HepG2 (cell line): ENCODE data around the gene FOXL3. TPM values are rescaled to one million over a fixed set of nuclear protein-coding genes. Genes with fewer than 3 reads are reported as not detected.

Experiments used
- AHDC1 ChIP-seq: sonication (generic); formaldehyde crosslinking; IDR thresholded peaks from 2 replicates; pipeline ENCODE4 v1.5.1; 2020; ENCODE audit warnings: mild to moderate bottlenecking, missing genetic modification reagents, borderline replicate concordance
- CCAR2 ChIP-seq: fragments of 200-400 bp; formaldehyde crosslinking; optimal IDR thresholded peaks from 2 replicates; pipeline ENCODE3; 2018; ENCODE audit warnings: low read depth, mild to moderate bottlenecking, low read length, moderate library complexity
- ELK4 ChIP-seq: sonication (generic); formaldehyde crosslinking; IDR thresholded peaks from 2 replicates; pipeline ENCODE4 v1.9.0; 2021; ENCODE audit warnings: missing genetic modification reagents, borderline replicate concordance
- GPN1 ChIP-seq: sonication (generic); formaldehyde crosslinking; IDR thresholded peaks from 2 replicates; pipeline ENCODE4 v1.5.1; 2020; ENCODE audit warnings: missing genetic modification reagents, borderline replicate concordance
- NFIC ChIP-seq: IDR thresholded peaks from 2 replicates; pipeline ENCODE4 v1.6.1; 2012; ENCODE audit warnings: mild to moderate bottlenecking, low read length, inconsistent platforms
- POGZ ChIP-seq: sonication (generic); formaldehyde crosslinking; IDR thresholded peaks from 2 replicates; pipeline ENCODE4 v1.4.0; 2020; ENCODE audit warnings: mild to moderate bottlenecking, missing genetic modification reagents
- SATB2 ChIP-seq: sonication (generic); formaldehyde crosslinking; IDR thresholded peaks from 2 replicates; pipeline ENCODE4 v1.5.0; 2020; ENCODE audit warnings: missing genetic modification reagents
- SYNCRIP ChIP-seq: fragments of 200-400 bp; formaldehyde crosslinking; IDR thresholded peaks from 2 replicates; pipeline ENCODE4 v1.6.1; 2018; ENCODE audit warnings: mild to moderate bottlenecking, low read depth, low read length; ENCODE audit not compliant: insufficient read depth
- TIGD3 ChIP-seq: sonication (generic); formaldehyde crosslinking; IDR thresholded peaks from 2 replicates; pipeline ENCODE4 v1.5.1; 2020; ENCODE audit warnings: mild to moderate bottlenecking, missing genetic modification reagents, borderline replicate concordance
- TOE1 ChIP-seq: sonication (generic); formaldehyde crosslinking; IDR thresholded peaks from 2 replicates; pipeline ENCODE4 v1.4.0; 2020; ENCODE audit warnings: mild to moderate bottlenecking, missing genetic modification reagents
- ZFP91 ChIP-seq: sonication (generic); formaldehyde crosslinking; IDR thresholded peaks from 2 replicates; pipeline ENCODE4 v1.9.0; 2022; ENCODE audit warnings: missing genetic modification reagents, mild to moderate bottlenecking, borderline replicate concordance
- ZNF510 ChIP-seq: sonication (generic); formaldehyde crosslinking; IDR thresholded peaks from 2 replicates; pipeline ENCODE4 v1.4.0; 2020; ENCODE audit warnings: low read depth, mild to moderate bottlenecking, missing genetic modification reagents
- polyA plus RNA-seq, 8 experiments: library from polyadenylated mRNA; depleted of rRNA in 3 of 8; stranded (reverse) in 7 of 8; unstranded in 1 of 8; fragments of >200 nt; fragmentation: Illumina TruSeq in 4 of 8; extraction: Trizol in 4 of 8; gene quantifications; 2 replicates each; pipeline versions ENCODE4 v1.2.1 to v1.2.3, GENCODE V29; 2011 to 2016; ENCODE audit warnings: low read depth in 4 of 8, missing spikeins in 1 of 8, mixed read lengths in 1 of 8; ENCODE audit not compliant: insufficient read depth in 1 of 8
- total RNA-seq, 5 experiments: library from RNA; depleted of rRNA; stranded (reverse); fragments of >200 nt; fragmentation: Illumina TruSeq; extraction: Trizol; gene quantifications; 2 replicates each; pipeline ENCODE4 v1.2.3, GENCODE V29; 2016; ENCODE audit warnings: low read depth in 1 of 5

FOXL3 gene
- total and polyA plus RNA-seq, 2 of the 13 experiments (the other 11 are each of a cell fraction or from before 2014, with no cell fraction given): not detected

GRCh38 chr7:318878-319661, 29.1 kb downstream of the FOXL3 start (continued):
- TF ChIP-seq GPN1 (CRISPR knock-in tag): no peak
- TF ChIP-seq SYNCRIP: no peak
- no peak for TF ChIP-seq TIGD3 (CRISPR knock-in tag)
- no peak for TF ChIP-seq ZNF510
- TF ChIP-seq ZFP91 (CRISPR knock-in tag): peak; percentile 51; the same call in 1 of the 2 replicates
- TF ChIP-seq AHDC1 (CRISPR knock-in tag): no peak
- no peak for TF ChIP-seq TOE1 (CRISPR knock-in tag)
- no peak for TF ChIP-seq CCAR2
- TF ChIP-seq ELK4 (CRISPR knock-in tag): no peak
- TF ChIP-seq NFIC: peak; percentile 65; the same call in 1 of the 2 replicates
- peak; percentile 45; the same call in 1 of the 2 replicates for TF ChIP-seq POGZ (CRISPR knock-in tag)
- no peak for TF ChIP-seq SATB2
